ENCODE data around the gene KIF5A. TPM values are rescaled to one million over a fixed set of nuclear protein-coding genes. Genes with fewer than 3 reads are reported as not detected.
A peak's percentile ranks its signal among the peaks of the same experiment; 100 is the strongest.

Gene KIF5A
- total and polyA plus RNA-seq, 2 of the 13 experiments (the other 11 are each of a cell fraction or from before 2014, with no cell fraction given), result 1.6 to 11.9 TPM

- peak; percentile 45; the same call in 1 of the 2 replicates for TF ChIP-seq HNF4A (CRISPR knock-in tag; IDR thresholded peaks at IDR 0.05)
- TF ChIP-seq MTERF4 (CRISPR knock-in tag; IDR thresholded peaks at IDR 0.05), result peak; percentile 28; the same call in 1 of the 2 replicates
- TF ChIP-seq ZNF44 (CRISPR knock-in tag; IDR thresholded peaks at IDR 0.05), result no peak
- TF ChIP-seq ELF3 (CRISPR knock-in tag; IDR thresholded peaks at IDR 0.05), result no peak
- TF ChIP-seq ZNF788 (CRISPR knock-in tag; IDR thresholded peaks at IDR 0.05; ENCODE audit: borderline replicate concordance), result no peak; the same call in 1 of the 2 replicates
- TF ChIP-seq ZMAT5 (CRISPR knock-in tag; IDR thresholded peaks at IDR 0.05; ENCODE audit: borderline replicate concordance, low read depth), result no peak
- 0 out of 2 replicates have a peak, but pooled peaks have one; percentile 59 for TF ChIP-seq MIER3 (CRISPR knock-in tag; IDR thresholded peaks at IDR 0.05; ENCODE audit: borderline replicate concordance)
- peak; percentile 54 for TF ChIP-seq ZNF12 (CRISPR knock-in tag; IDR thresholded peaks at IDR 0.05)
- TF ChIP-seq SIX1 (CRISPR knock-in tag; IDR thresholded peaks at IDR 0.05; ENCODE audit: borderline replicate concordance), result no peak
- TF ChIP-seq ZNF737 (CRISPR knock-in tag; IDR thresholded peaks at IDR 0.05; ENCODE audit: borderline replicate concordance), result 0 out of 2 replicates have a peak, but pooled peaks have one; percentile 36
- peak; percentile 56; the same call in 1 of the 2 replicates for TF ChIP-seq ZNF563 (CRISPR knock-in tag; IDR thresholded peaks at IDR 0.05)
- TF ChIP-seq ARNTL (CRISPR knock-in tag; IDR thresholded peaks at IDR 0.05), result peak; percentile 68; the same call in 1 of the 2 replicates
- TF ChIP-seq ZNF562 (CRISPR knock-in tag; IDR thresholded peaks at IDR 0.05; ENCODE audit: borderline replicate concordance), result no peak
- peak; percentile 93 for TF ChIP-seq NR2F2 (IDR thresholded peaks at IDR 0.05; ENCODE audit: borderline replicate concordance, low read depth)
- peak; percentile 93 for TF ChIP-seq RXRA (CRISPR knock-in tag; IDR thresholded peaks at IDR 0.05)
- TF ChIP-seq MNT (IDR thresholded peaks at IDR 0.05), result peak; percentile 92
- TF ChIP-seq KDM6A (CRISPR knock-in tag; IDR thresholded peaks at IDR 0.05; ENCODE audit: low read depth), result 0 out of 2 replicates have a peak, but pooled peaks have one; percentile 49
- TF ChIP-seq ZNF564 (CRISPR knock-in tag; IDR thresholded peaks at IDR 0.05), result no peak
- no peak for TF ChIP-seq MLX (CRISPR knock-in tag; IDR thresholded peaks at IDR 0.05)
- no peak for TF ChIP-seq HHEX (CRISPR knock-in tag; IDR thresholded peaks at IDR 0.05)
- peak; percentile 99 for TF ChIP-seq ZNF639 (CRISPR knock-in tag; conservative IDR thresholded peaks at IDR 0.05)
- TF ChIP-seq ZNF790 (CRISPR knock-in tag; IDR thresholded peaks at IDR 0.05; ENCODE audit: borderline replicate concordance), result peak; percentile 71; the same call in 1 of the 2 replicates
- TF ChIP-seq CCDC6 (CRISPR knock-in tag; IDR thresholded peaks at IDR 0.05), result peak; percentile 45; the same call in 1 of the 2 replicates
- no peak for TF ChIP-seq ZNF678 (CRISPR knock-in tag; IDR thresholded peaks at IDR 0.05)
- TF ChIP-seq FOXA3 (CRISPR knock-in tag; IDR thresholded peaks at IDR 0.05), result peak; percentile 77
- TF ChIP-seq TARDBP (CRISPR knock-in tag; IDR thresholded peaks at IDR 0.05), result peak; percentile 52; the same call in 1 of the 2 replicates
- TF ChIP-seq TGIF2 (CRISPR knock-in tag; IDR thresholded peaks at IDR 0.05), result peak; percentile 97
Observed at GRCh38 chr12:57522011-57522886, 27.6 kb upstream of the KIF5A start, which contains the start of gene MBD6 (continued).
